ENCODE measurements around the gene VARS1.

DNA sequence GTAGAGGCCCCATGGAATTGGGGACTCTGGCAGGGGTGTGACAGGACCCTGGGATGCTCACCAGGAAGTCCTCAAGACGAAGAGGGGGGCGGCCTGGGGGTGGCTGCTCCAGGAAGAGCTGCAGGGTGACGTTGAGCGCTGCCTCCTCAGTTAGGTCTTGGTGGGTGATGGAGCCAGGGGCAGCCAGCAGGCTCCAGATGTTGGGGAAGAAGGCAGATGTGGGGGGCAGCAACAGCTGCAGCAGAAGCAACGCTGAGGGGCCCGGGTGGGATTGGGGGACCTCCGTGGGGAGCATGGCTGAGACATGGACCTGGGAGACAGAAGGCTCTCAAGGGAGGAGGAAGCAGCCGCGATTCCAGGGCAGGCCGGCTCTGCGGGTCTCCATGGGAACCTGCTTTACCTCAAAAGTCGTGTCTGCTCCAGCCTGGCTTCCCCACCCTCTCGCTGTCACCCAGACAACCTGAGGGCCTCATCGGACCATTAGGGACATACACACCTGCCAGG, 19.0 kb downstream of the VARS1 start:
- no peak for TF ChIP-seq EZH2phosphoT487 (IDR thresholded peaks at IDR 0.05; ENCODE audit: low read length)
- TF ChIP-seq, protein P1, sequence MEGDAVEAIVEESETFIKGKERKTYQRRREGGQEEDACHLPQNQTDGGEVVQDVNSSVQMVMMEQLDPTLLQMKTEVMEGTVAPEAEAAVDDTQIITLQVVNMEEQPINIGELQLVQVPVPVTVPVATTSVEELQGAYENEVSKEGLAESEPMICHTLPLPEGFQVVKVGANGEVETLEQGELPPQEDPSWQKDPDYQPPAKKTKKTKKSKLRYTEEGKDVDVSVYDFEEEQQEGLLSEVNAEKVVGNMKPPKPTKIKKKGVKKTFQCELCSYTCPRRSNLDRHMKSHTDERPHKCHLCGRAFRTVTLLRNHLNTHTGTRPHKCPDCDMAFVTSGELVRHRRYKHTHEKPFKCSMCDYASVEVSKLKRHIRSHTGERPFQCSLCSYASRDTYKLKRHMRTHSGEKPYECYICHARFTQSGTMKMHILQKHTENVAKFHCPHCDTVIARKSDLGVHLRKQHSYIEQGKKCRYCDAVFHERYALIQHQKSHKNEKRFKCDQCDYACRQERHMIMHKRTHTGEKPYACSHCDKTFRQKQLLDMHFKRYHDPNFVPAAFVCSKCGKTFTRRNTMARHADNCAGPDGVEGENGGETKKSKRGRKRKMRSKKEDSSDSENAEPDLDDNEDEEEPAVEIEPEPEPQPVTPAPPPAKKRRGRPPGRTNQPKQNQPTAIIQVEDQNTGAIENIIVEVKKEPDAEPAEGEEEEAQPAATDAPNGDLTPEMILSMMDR (IDR thresholded peaks at IDR 0.05; ENCODE audit: low read length): no peak
- no peak for TF ChIP-seq EZH2 (optimal IDR thresholded peaks at IDR 0.05; ENCODE audit: low read depth, low read length)

Data from MM.1S (cell line).